Pancreas (tissue), 10 donors: ENCODE measurements around the gene GRM4. TPM values are rescaled to one million over a fixed set of nuclear protein-coding genes. Genes with fewer than 3 reads are reported as not detected.

ENCODE experiments used
- ATAC-seq, 4 donors: fragments of 200-7000 bp; cut with Tn5 transposase; one replicate each; pipeline versions ENCODE4 v1.8.0 to v1.9.1; 2020; ENCODE audit warnings: mild to moderate bottlenecking in 4 of 4, moderate library complexity in 4 of 4
- DNase-seq, 6 donors: peaks; one replicate each; pipeline ENCODE4 v3.0.0-alpha.2; 2020
- FAIRE-seq: peaks from 2 replicates; lab custom pipeline; 2012; peaks lifted over from hg19 to GRCh38; lab: Jason Lieb, UNC
- H3K27ac ChIP-seq, 4 donors: fragments of 200-600 bp; sonication (generic); 1 replicate in 3 of 4; 2 replicates in 1 of 4; pipeline versions ENCODE4 v1.5.0 to v1.8.0; 2020
- H3K27me3 ChIP-seq, 4 donors: fragments of 200-600 bp; one replicate each; pipeline ENCODE4 v1.8.0; 2021
- H3K36me3 ChIP-seq, 3 donors: fragments of 200-600 bp; sonication (generic) in 1 of 3; one replicate each; pipeline versions ENCODE4 v1.5.0 to v1.8.0; 2020 to 2021
- H3K4me1 ChIP-seq, 3 donors: fragments of 200-600 bp; one replicate each; pipeline ENCODE4 v1.8.0; 2021
- H3K4me3 ChIP-seq, 4 donors: fragments of 200-600 bp; sonication (generic) in 2 of 4; one replicate each; pipeline versions ENCODE4 v1.5.0 to v1.8.0; 2020 to 2021
- H3K9me3 ChIP-seq, 4 donors: fragments of 200-600 bp; one replicate each; pipeline ENCODE4 v1.8.0; 2021
- WGBS, 2 donors: extraction: QIAGEN DNeasy Blood & Tissue Kit; methylation state at CpG; one replicate each; pipeline ENCODE4 v1.1.7; 2013; 5-methylcytosine and 5-hydroxymethylcytosine counted together
- intact Hi-C, 3 donors: fragments of 100-400 bp; cut with DNase I; formaldehyde crosslinking; loops; one replicate each; pipeline versions ENCODE4 v1.11.1 to v1.14.2; 2022
- polyA plus RNA-seq, 2 donors: library from polyadenylated mRNA; stranded (reverse); fragments of 200-250 nt; gene quantifications; one replicate each; pipeline ENCODE4 v1.2.3, GENCODE V29; 2013
- total RNA-seq, 6 donors: library from RNA; stranded (reverse); fragmentation: NEBNext Ultra II Directional in 4 of 6; extraction: Animal tissue kit (Norgen Biotek cat#: 25700) in 4 of 6; gene quantifications; one replicate each; pipeline versions ENCODE4 v1.2.1 to v1.2.4, GENCODE V29; 2021 to 2023
- TF ChIP-seq, protein P1 (sequence below), 4 donors: fragments of 200-600 bp; sonication (generic) in 3 of 4; IDR thresholded peaks; one replicate each; pipeline versions ENCODE4 v1.5.0 to v1.8.0; 2021; ENCODE audit warnings: antibody characterized with exemption in 4 of 4
- donor health status: healthy with polysubstance abuse.
- donor health status: DM: no; HTN: no; CAD: no; lungs with moderate emphysema.
- donor health status: DM: no; HTN: no; CAD: no.
- donor health status: control.
- donor health status: control.
- donor health status: Bipolar disorder and iron deficiency.
- donor health status: DM: yes; HTN: yes; CAD: no.
- donor health status: DM: no; HTN: no; CAD: no.
- donor health status: DM: no; HTN: no; CAD: no.
- donor health status: DM: yes; HTN: yes; CAD: no.

Gene GRM4
- total and polyA plus RNA-seq, 8 donors = 0.23 to 6.8 (median 1.3) TPM

DNA sequence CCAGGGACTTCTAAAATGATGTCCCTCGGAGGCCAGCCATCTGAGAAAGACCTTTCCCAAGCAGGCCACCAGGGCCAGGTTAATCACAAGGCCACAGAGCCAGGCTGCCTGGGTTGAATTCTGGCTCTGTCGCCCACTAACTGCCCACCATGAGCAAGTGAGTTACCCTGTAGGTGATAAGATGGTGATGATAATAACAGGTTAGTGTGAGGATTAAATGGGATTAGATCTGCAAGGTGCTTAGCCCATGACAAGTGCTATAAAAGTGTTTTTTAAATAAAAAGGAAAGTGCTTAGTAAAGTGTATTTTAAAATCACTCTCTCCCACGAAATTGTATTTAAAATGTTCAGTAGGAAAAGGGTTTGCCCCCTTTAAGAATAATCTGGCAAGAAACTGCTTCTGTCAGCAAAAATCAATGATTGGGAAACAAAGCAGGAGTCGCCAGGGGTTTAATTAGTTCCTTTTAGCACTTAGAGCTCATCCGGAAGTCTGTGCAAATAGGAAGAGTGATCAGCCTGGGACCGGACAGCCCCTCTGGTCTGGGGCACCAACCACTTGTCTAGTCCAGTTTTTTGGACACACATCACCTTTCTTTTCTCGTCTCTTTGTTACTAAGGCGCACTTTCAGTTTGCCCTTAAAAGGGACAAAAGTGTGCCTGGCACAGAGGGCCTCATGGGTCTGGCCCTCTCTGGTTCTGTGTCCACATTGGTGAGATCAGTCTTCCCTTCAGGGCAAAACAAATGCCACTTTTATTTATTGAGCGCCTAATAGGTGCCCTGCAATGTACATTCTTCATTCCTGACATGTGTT is 150.4 kb downstream of the GRM4 start:
- intact Hi-C loops = no loop called here
- DNase-seq = no peak
- H3K4me1 ChIP-seq = no peaks in the 10 kb centered on the region
- no peaks in the 10 kb centered on the region for H3K36me3 ChIP-seq
- no peak for FAIRE-seq
- H3K9me3 ChIP-seq = no peaks in the 10 kb centered on the region
- no peaks in the 10 kb centered on the region for H3K27me3 ChIP-seq
- peak overlapping the region in 1 of 4 donors; percentile 52 for H3K27ac ChIP-seq
- TF ChIP-seq, protein P1, sequence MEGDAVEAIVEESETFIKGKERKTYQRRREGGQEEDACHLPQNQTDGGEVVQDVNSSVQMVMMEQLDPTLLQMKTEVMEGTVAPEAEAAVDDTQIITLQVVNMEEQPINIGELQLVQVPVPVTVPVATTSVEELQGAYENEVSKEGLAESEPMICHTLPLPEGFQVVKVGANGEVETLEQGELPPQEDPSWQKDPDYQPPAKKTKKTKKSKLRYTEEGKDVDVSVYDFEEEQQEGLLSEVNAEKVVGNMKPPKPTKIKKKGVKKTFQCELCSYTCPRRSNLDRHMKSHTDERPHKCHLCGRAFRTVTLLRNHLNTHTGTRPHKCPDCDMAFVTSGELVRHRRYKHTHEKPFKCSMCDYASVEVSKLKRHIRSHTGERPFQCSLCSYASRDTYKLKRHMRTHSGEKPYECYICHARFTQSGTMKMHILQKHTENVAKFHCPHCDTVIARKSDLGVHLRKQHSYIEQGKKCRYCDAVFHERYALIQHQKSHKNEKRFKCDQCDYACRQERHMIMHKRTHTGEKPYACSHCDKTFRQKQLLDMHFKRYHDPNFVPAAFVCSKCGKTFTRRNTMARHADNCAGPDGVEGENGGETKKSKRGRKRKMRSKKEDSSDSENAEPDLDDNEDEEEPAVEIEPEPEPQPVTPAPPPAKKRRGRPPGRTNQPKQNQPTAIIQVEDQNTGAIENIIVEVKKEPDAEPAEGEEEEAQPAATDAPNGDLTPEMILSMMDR (IDR thresholded peaks at IDR 0.05) = no peak
- H3K4me3 ChIP-seq = no peak overlapping the region
- WGBS, 2 donors = 51 to 55% methylated on average over 9 of the region's 9 CpGs
- ATAC-seq = peak in 3 of 4 donors; percentile 54 to 72 (median 66)

DNA sequence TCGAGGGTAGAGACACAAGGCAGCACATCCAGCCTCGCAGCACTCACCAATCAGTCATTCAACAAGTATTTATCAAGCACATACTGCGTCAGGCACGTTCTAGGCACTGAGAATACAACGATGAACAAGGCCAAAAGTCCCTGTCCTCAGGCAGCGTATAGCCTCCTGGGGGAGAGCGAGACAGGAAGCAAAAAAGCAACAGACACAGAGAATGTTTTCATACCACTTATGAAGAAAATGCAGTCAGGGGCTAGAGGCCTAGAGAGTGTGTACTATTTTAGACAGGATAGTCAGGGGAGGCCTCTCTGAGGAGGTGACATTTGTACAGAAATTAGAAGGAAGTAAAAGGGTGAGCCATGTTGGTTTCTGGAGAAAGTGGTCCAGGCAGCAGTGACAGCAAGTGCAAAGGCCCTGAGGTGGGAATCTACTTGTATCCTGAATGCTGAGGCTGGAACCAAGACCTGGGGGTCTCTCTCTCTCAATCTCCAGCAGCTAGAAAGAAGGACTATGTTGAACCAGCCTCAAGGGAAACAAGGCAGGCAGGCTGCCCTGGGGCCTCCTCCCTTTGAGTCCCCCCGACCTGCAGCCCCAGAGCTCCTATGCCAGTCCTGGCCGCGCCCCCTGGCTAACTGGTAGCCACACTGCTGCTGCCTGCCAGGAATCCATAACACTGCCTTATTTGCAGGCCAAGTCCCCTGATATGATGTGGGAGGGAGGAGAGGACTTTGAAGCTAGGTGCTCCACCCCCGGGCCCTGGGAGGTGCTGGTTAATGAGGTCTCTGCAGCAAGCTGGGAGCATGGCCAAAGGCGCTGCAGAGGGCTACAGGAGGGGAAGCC is 151.2 kb downstream of the GRM4 start:
- ATAC-seq (peak; percentile 58 to 90 (median 86)), DNase-seq (peak in 4 of 6 donors; percentile 18 to 41 (median 34)), FAIRE-seq (no peak)
- Histone ChIP-seq H3K27ac (peak overlapping the region in 1 of 4 donors; percentile 52), H3K4me3 (no peak overlapping the region), H3K4me1 (no peaks in the 10 kb centered on the region), H3K9me3 (no peaks in the 10 kb centered on the region), H3K36me3 (no peaks in the 10 kb centered on the region), H3K27me3 (no peaks in the 10 kb centered on the region)
- TF ChIP-seq, protein P1 (IDR thresholded peaks at IDR 0.05) = no peak
- 68 to 71% methylated on average over 12 of the region's 12 CpGs for WGBS, 2 donors
- intact Hi-C loops = no loop called here

- FAIRE-seq = no peak
- TF ChIP-seq, protein P1 (IDR thresholded peaks at IDR 0.05) = no peak
Measured at GRCh38 chr6:33993653-33994471, 152.0 kb downstream of the GRM4 start.

DNA sequence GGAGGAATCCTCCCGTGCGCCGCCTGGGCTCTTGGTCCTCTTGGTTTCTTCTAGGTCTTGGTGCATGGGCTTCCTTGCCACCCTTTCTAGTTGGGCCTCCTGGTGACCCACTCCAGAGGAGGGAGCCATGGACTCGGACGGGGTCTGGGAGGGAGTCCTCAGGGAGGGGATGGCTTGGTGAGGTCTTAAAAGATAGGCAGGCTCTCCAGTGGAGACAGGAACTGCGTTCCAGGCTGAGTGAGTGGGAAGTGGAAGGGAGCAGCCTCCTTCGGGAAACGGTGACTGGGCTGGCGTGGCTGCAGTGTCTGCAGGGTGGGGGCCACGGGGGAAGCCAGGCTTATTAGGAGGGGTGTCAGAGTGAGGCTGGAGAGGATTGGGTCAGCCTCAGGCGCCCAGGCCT is 152.8 kb downstream of the GRM4 start:
- no peak for FAIRE-seq
- no peak for ATAC-seq

More at GRCh38 chr6:33993653-33994471, 152.0 kb downstream of the GRM4 start:
- no peaks in the 10 kb centered on the region for H3K27me3 ChIP-seq
- no peaks in the 10 kb centered on the region for H3K4me1 ChIP-seq
- DNase-seq (no peak), ATAC-seq (no peak)
- peak overlapping the region in 1 of 4 donors; percentile 52 for H3K27ac ChIP-seq
- intact Hi-C loops = no loop called here
- H3K4me3 ChIP-seq = no peak overlapping the region
- WGBS, 2 donors = 52 to 73% methylated on average over 21 of the region's 21 CpGs
- no peaks in the 10 kb centered on the region for H3K36me3 ChIP-seq
- H3K9me3 ChIP-seq = no peaks in the 10 kb centered on the region

More for the DNA sequence above, 152.8 kb downstream of the GRM4 start:
- DNase-seq = no peak
- Histone ChIP-seq H3K27ac (no peak overlapping the region), H3K9me3 (no peaks in the 10 kb centered on the region), H3K36me3 (no peaks in the 10 kb centered on the region), H3K27me3 (no peaks in the 10 kb centered on the region), H3K4me1 (no peaks in the 10 kb centered on the region), H3K4me3 (no peak overlapping the region)
- TF ChIP-seq, protein P1 (IDR thresholded peaks at IDR 0.05) = no peak
- WGBS, 2 donors = 66 to 68% methylated on average over 11 of the region's 11 CpGs
- intact Hi-C loops = no loop called here
